K562 (cell line): Measurements from ENCODE around the gene STUM. TPM values are rescaled to one million over a fixed set of nuclear protein-coding genes. Genes with fewer than 3 reads are reported as not detected.

Source experiments
- ASH1L ChIP-seq: fragments of 450-650 bp; IDR thresholded peaks from 2 replicates; pipeline ENCODE4 v1.6.1; 2018; ENCODE audit warnings: borderline replicate concordance, mild to moderate bottlenecking, low read depth; ENCODE audit not compliant: partially characterized antibody
- ATF7 ChIP-seq: fragments of 450-650 bp; IDR thresholded peaks from 2 replicates; pipeline ENCODE4 v1.7.1; 2014; ENCODE audit warnings: mild to moderate bottlenecking, moderate library complexity
- CBFA2T2 ChIP-seq: fragments of 450-650 bp; conservative IDR thresholded peaks from 2 replicates; pipeline ENCODE4 v1.6.1; 2017; ENCODE audit warnings: mild to moderate bottlenecking
- EGR1 ChIP-seq: fragments of 450-650 bp; conservative IDR thresholded peaks from 2 replicates; pipeline ENCODE4 v1.6.1; 2017; ENCODE audit warnings: mild to moderate bottlenecking
- GTF2F1 ChIP-seq: IDR thresholded peaks from 2 replicates; pipeline ENCODE4 v1.6.1; 2011; ENCODE audit warnings: low read depth, low read length, improper control_type of control experiment
- HDAC2 ChIP-seq: fragments of 450-650 bp; IDR thresholded peaks from 2 replicates; pipeline ENCODE4 v1.6.1; 2016; ENCODE audit warnings: mild to moderate bottlenecking
- HDAC3 ChIP-seq: fragments of 450-650 bp; IDR thresholded peaks from 2 replicates; pipeline ENCODE4 v1.6.1; 2018; ENCODE audit warnings: borderline replicate concordance, mild to moderate bottlenecking, moderate library complexity; ENCODE audit not compliant: partially characterized antibody
- HOXB6 ChIP-seq: fragments of 250-450 bp; sonication (Bioruptor Pico); IDR thresholded peaks from 2 replicates; pipeline ENCODE4 v1.5.1; 2022; ENCODE audit warnings: mild to moderate bottlenecking, borderline replicate concordance
- JUN ChIP-seq, 2 experiments: sonication (generic) in 1 of 2; formaldehyde crosslinking in 1 of 2; IDR thresholded peaks; 2 replicates each; pipeline versions ENCODE4 v1.6.1 to v1.8.0; 2012 to 2022; ENCODE audit warnings: borderline replicate concordance in 2 of 2, mild to moderate bottlenecking in 2 of 2, improper control_type of control experiment in 1 of 2, low read depth in 1 of 2, low read length in 1 of 2, missing genetic modification reagents in 1 of 2
- KDM1A ChIP-seq, 2 experiments: fragments of 450-650 bp; IDR thresholded peaks; 2 replicates each; pipeline ENCODE4 v1.6.1; 2016; ENCODE audit warnings: mild to moderate bottlenecking in 2 of 2
- KDM5B ChIP-seq: fragments of 200-600 bp; sonication (generic); IDR thresholded peaks from 2 replicates; pipeline ENCODE4 v1.6.1; 2012; ENCODE audit warnings: low read depth, mild to moderate bottlenecking, moderate library complexity, low read length, control low read depth, inconsistent platforms; ENCODE audit not compliant: insufficient replicate concordance
- L3MBTL2 ChIP-seq: fragments of 450-650 bp; IDR thresholded peaks from 2 replicates; pipeline ENCODE4 v1.6.1; 2016; ENCODE audit warnings: mild to moderate bottlenecking, moderate library complexity
- MBD1 ChIP-seq: fragments of 250-450 bp; sonication (Bioruptor Pico); IDR thresholded peaks from 2 replicates; pipeline ENCODE4 v1.8.0; 2022; ENCODE audit warnings: inconsistent platforms
- MBD2 ChIP-seq: sonication (generic); IDR thresholded peaks from 2 replicates; pipeline ENCODE4 v1.6.1; 2016; ENCODE audit warnings: low read depth, borderline replicate concordance
- PYGO2 ChIP-seq: fragments of 450-650 bp; IDR thresholded peaks from 2 replicates; pipeline ENCODE4 v1.6.1; 2016; ENCODE audit warnings: mild to moderate bottlenecking, missing genetic modification characterization, moderate library complexity, missing compliant biosample characterization
- RCOR1 ChIP-seq, 2 experiments: IDR thresholded peaks; 2 replicates each; pipeline ENCODE4 v1.6.1; 2012; ENCODE audit warnings: low read depth in 2 of 2, low read length in 2 of 2, borderline replicate concordance in 1 of 2, improper control_type of control experiment in 1 of 2
- SNIP1 ChIP-seq: fragments of 450-650 bp; IDR thresholded peaks from 2 replicates; pipeline ENCODE4 v1.7.1; 2017; ENCODE audit warnings: low read depth, mild to moderate bottlenecking
- TCF3 ChIP-seq: sonication (generic); formaldehyde crosslinking; IDR thresholded peaks from 2 replicates; pipeline ENCODE4 v1.4.0; 2020; ENCODE audit warnings: mild to moderate bottlenecking, missing genetic modification reagents
- TCF7 ChIP-seq: sonication (generic); IDR thresholded peaks from 2 replicates; pipeline ENCODE4 v1.6.1; 2016; ENCODE audit warnings: antibody characterized with exemption, borderline replicate concordance
- TCFL5 ChIP-seq: fragments of 250-450 bp; sonication (Bioruptor Pico); conservative IDR thresholded peaks from 2 replicates; pipeline ENCODE4 v1.6.1; 2021; ENCODE audit warnings: mild to moderate bottlenecking, moderate library complexity, matching md5 sums
- TEAD4 ChIP-seq, 2 experiments: sonication (generic) in 1 of 2; formaldehyde crosslinking in 1 of 2; IDR thresholded peaks; 2 replicates each; pipeline versions ENCODE4 v1.6.1 to v1.8.0; 2012 to 2022; ENCODE audit warnings: borderline replicate concordance in 1 of 2, inconsistent platforms in 1 of 2, low read length in 1 of 2, mild to moderate bottlenecking in 1 of 2, missing genetic modification reagents in 1 of 2
- TRIM24 ChIP-seq, 2 experiments: fragments of 450-650 bp; IDR thresholded peaks; 2 replicates each; pipeline ENCODE4 v1.6.1; 2016
- VEZF1 ChIP-seq: fragments of 200-800 bp; sonication (Bioruptor generic); IDR thresholded peaks from 2 replicates; pipeline ENCODE4 v1.6.1; 2017; ENCODE audit warnings: missing genetic modification characterization, missing compliant biosample characterization
- ZBTB9 ChIP-seq: fragments of 450-650 bp; formaldehyde crosslinking; IDR thresholded peaks from 2 replicates; pipeline ENCODE4 v1.4.0; 2020; ENCODE audit warnings: mild to moderate bottlenecking, moderate library complexity
- ZNF282 ChIP-seq: sonication (generic); formaldehyde crosslinking; IDR thresholded peaks from 2 replicates; pipeline ENCODE4 v1.8.1; 2023; ENCODE audit warnings: missing genetic modification reagents
- ZNF584 ChIP-seq: fragments of 200-800 bp; sonication (Bioruptor generic); IDR thresholded peaks from 2 replicates; pipeline ENCODE4 v1.6.1; 2016; ENCODE audit warnings: low read depth, mild to moderate bottlenecking, missing genetic modification characterization, missing compliant biosample characterization
- polyA plus RNA-seq, 8 experiments: library from polyadenylated mRNA; depleted of rRNA in 4 of 8; stranded (reverse) in 5 of 8; unstranded in 3 of 8; fragments of >200 nt; fragmentation: Nextera tagmentation in 2 of 8; fragmentation: Illumina TruSeq in 1 of 8; extraction: Ambion mirVana in 2 of 8; extraction: Trizol in 1 of 8; gene quantifications; 2 replicates each; pipeline versions ENCODE4 v1.2.1 to v1.2.3, GENCODE V29; 2011 to 2014; ENCODE audit warnings: inconsistent platforms in 1 of 8, missing spikeins in 1 of 8
- total RNA-seq, 7 experiments: library from RNA; depleted of rRNA in 6 of 7; stranded (reverse); fragments of >200 nt in 6 of 7; fragmentation: Illumina TruSeq in 2 of 7; extraction: Trizol in 2 of 7; gene quantifications; 2 replicates each; pipeline versions ENCODE4 v1.2.1 to v1.2.3, GENCODE V29; 2011 to 2021; ENCODE audit warnings: low replicate concordance in 1 of 7

STUM gene
- total and polyA plus RNA-seq, 9 of the 15 experiments (the other 6 are each of a cell fraction or from before 2014, with no cell fraction given): not detected

- no peak for TF ChIP-seq TCF7
- TF ChIP-seq TEAD4 (IDR thresholded peaks at IDR 0.05; ENCODE audit: low read length): peak; percentile 17; the same call in 1 of the 2 replicates
- no peak for TF ChIP-seq TEAD4 (CRISPR knock-in tag; IDR thresholded peaks at IDR 0.05; ENCODE audit: borderline replicate concordance)
- no peak for TF ChIP-seq KDM5B
- no peak for TF ChIP-seq HDAC3
- no peak for TF ChIP-seq MBD1 (CRISPR knock-in tag)
- no peak for TF ChIP-seq ZBTB9 (CRISPR knock-in tag)
- TF ChIP-seq RCOR1 (IDR thresholded peaks at IDR 0.05; ENCODE audit: borderline replicate concordance in 1 of 2, low read depth in 2 of 2, low read length in 2 of 2): no peak; a peak in 1 of 4 replicates
- TF ChIP-seq MBD2: no peak
- no peak for TF ChIP-seq EGR1
- TF ChIP-seq VEZF1: no peak
- no peak for TF ChIP-seq SNIP1
- peak in 1 of 2 experiments; percentile 34; a peak in 1 of 4 replicates for TF ChIP-seq KDM1A (IDR thresholded peaks at IDR 0.05)
- TF ChIP-seq ATF7: no peak
- TF ChIP-seq ASH1L: no peak
- TF ChIP-seq TCFL5 (CRISPR knock-in tag): no peak
- TF ChIP-seq JUN (IDR thresholded peaks at IDR 0.05; ENCODE audit: borderline replicate concordance, low read depth, low read length): no peak
- no peak for TF ChIP-seq JUN (CRISPR knock-in tag; IDR thresholded peaks at IDR 0.05; ENCODE audit: borderline replicate concordance)
- 0 out of 2 replicates have a peak, but pooled peaks have one; percentile 27 for TF ChIP-seq TCF3 (CRISPR knock-in tag)
- TF ChIP-seq TRIM24 (IDR thresholded peaks at IDR 0.05): no peak
- no peak for TF ChIP-seq HOXB6 (CRISPR knock-in tag)
- peak; percentile 38 for TF ChIP-seq CBFA2T2
- TF ChIP-seq ZNF282 (CRISPR knock-in tag): no peak
- no peak for TF ChIP-seq GTF2F1
- TF ChIP-seq PYGO2: no peak
- no peak for TF ChIP-seq HDAC2
- no peak for TF ChIP-seq L3MBTL2
- TF ChIP-seq ZNF584 (CRISPR knock-in tag): no peak
Measured at GRCh38 chr1:226650236-226650841, 101.8 kb downstream of the STUM start (continued).
